Measurements from ENCODE around the gene ST6GALNAC1.
"Not testable (repeated sequence)": the region's sequence is repeated elsewhere in the genome, so short reads cannot be mapped to it uniquely, and the experiment has no call there.

Gene ST6GALNAC1

GRCh38 chr17:76611080-76611749 is 32.3 kb downstream of the ST6GALNAC1 start:
- DNase-seq: not testable (repeated sequence)

DNA sequence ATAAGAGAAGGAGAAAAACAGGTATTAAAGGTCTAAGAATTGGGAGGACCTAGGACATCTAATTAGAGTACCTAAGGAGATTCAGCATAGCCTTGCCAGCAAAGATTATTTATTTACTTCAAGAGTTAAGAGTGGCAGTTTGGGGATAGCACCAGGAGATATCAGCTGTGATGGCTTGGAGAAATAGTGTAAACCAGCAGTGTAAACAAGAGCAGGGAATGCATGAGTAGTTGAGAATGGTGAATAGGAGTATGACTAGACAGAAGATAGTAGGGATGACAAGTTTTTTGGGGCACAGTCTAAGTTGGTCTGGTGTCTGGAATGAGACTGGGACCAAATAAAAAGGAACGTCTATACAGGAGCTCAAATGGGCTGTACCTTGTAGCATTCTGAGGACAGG is 36.9 kb downstream of the ST6GALNAC1 start:
- not testable (repeated sequence) for DNase-seq

DNA sequence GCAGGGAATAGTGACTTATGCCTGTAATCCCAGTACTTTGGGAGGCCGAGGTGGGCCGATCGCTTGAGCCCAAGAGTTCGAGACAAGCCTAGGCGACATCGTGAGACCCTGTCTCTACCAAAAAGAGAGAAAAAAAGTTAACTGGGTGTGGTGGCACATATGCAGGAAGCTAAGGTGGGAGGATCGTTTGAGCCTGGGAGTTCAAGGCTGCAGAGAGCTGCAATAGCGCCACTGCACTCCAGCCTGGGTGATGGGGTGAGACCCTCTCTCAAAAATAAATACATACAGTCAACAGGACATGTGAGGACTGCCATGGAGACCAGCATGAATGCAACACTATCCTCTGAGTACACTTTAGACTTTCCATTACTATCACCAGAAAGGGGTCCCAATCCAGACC is 42.5 kb downstream of the ST6GALNAC1 start:
- no peak for DNase-seq

DNA sequence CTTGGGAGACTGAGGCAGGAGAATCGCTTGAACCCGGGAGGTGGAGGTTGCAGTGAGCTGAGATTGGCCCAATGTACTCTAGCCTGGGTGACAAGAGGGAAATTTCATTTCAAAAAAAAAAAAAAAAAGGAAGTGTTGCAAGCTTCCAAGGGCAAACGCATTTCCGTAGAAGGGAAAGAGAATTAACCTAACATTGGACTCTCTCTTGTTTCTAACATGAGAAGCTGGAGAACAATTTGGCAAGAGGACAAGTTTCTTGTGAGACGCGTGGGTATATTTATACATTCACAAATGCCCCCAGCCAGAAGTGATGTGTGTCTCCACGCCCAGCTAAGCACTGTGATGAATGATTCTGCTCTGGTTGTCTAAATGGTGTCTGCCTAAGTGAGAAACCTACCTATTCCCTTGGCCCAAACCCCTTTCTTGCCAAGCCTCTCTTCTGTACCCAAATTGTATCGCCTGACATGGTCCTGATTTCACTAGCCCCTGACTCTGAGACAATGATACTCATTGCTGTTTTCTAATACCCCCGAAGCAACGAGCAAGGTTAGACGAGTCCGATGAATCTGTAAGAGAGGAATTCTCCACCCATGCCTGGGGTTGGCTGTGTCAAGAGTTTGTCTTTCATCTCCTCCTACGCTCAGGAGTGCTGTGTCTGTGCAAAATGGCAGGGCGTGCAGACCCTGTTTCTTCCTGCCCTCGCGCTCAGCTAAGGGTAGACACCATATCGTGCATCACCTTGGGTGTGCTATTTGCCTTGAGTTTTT is 43.7 kb downstream of the ST6GALNAC1 start:
- no peak for DNase-seq

DNA sequence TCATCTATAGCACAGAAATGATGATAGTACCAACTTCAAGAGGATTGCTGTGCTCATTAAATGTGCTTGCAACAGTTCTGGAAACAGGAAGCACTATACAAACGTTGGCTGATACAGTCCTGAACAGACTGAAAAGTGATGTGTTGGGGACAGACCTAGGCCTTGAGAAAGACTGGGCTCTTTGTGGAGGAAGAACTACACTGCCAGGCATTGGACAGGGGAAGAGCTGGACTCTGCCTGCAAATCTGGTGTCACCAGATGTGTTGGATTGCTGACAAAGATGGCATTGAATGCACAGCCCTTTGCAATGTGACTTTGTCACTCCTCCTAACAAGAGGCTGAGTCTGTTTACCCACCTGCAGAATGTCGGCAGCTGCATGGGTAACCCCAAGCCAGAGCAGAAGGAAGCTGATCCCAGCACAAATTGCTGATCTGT is 45.5 kb downstream of the ST6GALNAC1 start:
- DNase-seq: no peak

GRCh38 chr17:76597156-76598003 is 46.2 kb downstream of the ST6GALNAC1 start:
- no peak for DNase-seq

- no peak for DNase-seq
Measured at GRCh38 chr17:76594690-76595089, 48.9 kb downstream of the ST6GALNAC1 start.

DNA sequence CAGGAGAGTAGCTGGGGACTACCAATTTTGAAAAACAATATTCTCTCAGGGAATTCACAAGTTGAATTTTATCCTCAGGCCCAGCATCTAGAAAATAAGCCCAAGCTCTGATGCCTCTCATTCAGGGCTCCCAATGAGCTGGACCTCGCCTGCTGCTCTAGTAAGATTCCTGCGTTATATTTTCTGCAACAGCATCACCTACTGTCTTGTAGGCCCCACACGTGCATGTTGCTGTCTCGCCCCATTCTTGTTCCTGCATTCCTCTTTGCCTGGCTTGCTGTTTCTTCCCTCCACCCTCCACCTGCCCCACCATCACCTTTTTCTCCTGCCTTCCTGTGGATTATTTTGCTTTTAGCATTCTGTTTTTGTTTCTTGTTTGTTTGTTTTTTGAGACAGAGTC is 49.6 kb downstream of the ST6GALNAC1 start:
- DNase-seq: no peak

DNA sequence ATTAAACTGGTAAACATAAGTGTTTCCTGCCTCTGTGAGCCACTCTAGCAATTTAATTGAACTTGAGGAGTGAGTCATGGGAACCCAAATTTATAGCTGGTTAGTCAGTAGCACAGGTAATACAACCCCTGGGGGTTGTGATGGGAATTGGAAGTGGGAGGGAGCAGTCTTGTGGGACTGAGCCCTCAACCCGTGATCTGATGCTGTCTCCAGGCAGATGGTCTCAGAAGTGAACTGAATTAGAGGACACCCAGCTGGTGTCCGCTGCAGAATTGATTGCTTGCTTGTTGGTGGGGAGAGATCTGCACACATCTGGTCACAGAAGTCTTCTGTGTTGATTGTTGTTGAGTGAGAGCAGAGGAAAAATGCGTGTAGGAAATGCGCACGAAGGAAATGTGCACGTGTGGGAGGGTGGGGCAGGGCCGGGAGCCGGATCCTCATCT is 50.2 kb downstream of the ST6GALNAC1 start:
- DNase-seq: no peak

GRCh38 chr17:76588182-76588581 is 55.4 kb downstream of the ST6GALNAC1 start:
- DNase-seq: no peak

DNA sequence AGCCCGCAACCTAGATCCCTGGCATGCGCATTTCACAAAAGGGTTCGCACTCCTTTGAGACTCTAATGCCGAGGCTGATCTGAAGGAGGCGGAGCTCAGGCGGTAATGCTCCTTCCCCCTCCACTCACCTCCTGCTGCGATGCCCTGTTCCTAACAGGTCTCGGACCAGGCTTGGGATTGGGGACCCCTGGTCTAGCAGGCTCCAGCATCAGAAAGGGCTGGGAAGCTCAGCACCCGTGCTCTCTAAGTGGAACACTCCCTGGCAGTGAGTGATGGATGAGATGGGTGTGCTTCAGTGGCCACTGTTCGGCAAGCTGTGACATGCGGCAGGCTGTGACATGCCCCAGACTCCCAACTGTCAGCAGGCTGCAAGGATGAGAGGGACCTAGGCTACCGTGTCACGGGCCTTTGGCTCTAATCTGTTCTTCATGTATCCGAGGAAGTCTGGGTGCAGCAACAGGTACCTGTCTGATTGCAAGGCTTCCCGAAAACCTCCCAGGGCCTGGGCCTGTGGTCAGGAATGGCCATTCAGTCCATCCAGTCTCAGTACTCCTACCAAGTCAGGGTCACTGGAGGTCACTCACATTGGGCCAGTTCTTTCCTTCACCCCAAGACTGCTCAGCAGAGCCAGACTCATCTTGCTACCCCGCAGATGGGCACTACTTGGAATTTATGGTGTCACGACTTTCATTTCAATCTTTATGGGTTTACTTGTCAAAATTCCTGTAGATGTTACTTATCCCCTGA is 56.6 kb downstream of the ST6GALNAC1 start:
- DNase-seq: no peak

DNA sequence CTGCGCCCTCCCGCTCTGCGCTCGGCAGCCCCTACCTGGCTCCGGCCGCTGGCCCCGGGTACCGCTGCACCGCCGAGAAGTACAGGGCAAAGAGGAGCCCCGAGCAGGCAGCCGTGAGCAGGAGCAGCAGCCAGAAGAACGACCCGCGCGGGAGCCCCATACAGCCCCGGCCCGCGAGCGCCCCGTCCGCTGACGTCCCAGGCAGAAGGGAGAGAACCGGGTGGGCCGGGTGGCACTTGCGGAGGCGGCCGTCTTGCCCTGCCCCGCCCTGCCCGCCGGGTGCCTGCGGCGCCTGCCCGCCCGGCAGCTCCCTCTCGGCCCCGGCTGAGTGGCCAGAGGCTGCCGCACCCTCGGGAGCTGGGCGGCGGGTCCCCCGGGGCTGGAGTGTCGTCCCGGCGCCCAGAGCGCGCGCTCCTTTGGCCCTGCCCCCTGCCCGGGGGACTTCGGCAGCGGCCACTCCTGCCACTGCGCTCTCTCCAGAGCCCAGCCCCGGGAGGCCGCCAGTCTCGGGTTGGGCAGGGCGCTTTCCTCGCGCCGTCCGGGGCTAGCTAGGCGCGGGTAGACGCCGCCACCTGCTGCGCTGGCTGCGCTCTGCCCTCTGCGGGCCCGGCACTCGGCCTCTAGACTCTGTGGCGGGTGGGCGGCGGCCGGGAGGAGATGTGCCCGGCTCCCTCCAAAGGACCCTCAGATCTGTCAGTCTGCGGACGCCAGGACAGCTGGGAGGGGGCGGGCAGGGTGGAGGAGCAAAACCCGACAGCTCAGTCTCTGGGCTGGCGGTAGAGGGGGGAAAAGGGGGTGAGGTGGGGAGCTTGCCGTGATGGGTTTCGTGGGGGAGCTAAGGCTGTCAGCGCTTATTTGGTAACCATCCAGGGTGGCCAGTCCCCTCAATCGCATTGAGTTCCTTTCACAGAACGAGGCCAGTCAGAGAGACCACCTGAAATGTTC is 57.6 kb downstream of the ST6GALNAC1 start, which contains the start of gene ST6GALNAC2:
Gene ST6GALNAC2 (minus strand): TSS at position 212 of the 945 bp plus-strand sequence. CDS start 52 bp downstream, at position 160.
- DNase-seq: peak; percentile 42

- no peak for DNase-seq
Measured at GRCh38 chr17:76585033-76585648, 58.4 kb downstream of the ST6GALNAC1 start.

- no peak for DNase-seq
Measured at GRCh38 chr17:76584427-76585032, 59.0 kb downstream of the ST6GALNAC1 start.

DNA sequence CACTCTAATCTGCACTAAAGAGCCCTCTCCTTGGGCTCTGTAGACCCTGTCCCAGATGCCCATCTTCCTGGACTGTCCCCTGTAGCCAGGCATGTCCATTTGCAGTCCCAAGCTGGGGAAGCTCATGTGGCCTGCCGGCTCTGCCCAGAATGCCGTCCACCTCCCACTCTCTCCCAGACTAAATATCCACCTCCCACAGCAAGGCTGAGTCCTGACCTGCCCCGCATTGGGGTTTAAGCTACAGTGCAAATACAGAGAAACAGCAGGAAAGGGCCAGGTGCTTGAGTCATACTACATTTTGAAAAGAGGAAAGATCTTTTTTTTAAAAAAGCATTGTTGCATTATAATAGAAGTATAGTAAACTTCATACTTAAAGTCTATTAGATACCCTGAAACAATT is 60.9 kb downstream of the ST6GALNAC1 start:
- no peak for DNase-seq

DNA sequence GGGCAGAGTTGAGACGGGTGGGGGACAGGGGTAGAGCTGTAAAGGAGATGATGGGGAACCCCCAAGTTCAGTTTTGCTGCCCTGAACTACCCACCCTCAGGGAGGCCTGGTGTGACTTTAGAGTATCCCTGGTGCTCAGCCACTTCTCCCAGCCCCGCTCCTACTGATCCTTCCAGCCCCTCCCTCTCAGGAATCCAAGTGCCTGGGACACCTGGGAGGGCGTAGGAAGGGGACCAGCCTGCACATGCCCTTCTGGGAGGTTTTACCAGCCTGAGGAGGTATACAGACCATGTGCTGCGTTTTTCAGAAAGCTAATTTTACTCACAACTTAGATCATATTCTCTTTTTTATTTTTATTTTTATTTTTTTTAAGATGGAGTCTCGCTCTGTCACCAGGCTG is 62.0 kb downstream of the ST6GALNAC1 start:
- no peak for DNase-seq

DNA sequence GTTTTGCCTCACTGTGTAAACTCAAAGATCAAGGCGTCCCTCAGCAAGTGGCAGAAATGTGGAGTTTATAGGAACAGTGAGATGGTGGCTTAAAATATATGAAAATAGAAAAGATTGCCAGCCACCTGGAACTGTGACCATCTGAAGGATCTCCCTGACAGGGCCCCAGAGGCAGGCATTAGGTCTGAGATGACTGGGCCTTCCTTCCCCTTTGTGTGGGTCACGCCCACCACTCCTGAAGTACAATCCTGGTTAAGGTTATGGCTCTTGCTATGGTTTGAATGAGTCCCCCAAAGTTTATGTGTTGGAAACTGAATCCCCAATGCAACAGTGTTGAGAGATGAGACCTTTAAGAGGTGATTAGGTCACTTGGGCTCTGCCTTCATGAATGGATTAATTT is 64.3 kb downstream of the ST6GALNAC1 start:
- no peak for DNase-seq

DNA sequence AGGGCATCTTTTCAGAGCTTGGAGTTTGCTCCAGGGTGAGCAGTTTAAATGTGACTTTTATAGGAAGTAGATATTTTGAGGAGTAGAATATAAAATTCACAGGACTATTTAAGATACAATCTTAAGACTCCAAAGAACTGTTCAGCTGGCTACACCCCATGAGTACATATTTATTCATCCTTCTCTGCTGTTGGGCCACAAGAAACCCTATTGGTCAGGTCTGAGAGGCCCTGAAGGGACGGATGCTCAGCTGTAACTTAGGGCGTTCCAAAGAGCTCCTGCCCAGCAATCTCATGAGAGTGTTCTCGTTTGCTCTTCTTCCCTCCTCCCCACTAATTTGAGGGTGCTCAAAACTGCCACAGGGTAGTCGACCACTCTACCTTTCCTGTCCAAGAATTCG is 65.2 kb downstream of the ST6GALNAC1 start:
- DNase-seq: no peak

DNA sequence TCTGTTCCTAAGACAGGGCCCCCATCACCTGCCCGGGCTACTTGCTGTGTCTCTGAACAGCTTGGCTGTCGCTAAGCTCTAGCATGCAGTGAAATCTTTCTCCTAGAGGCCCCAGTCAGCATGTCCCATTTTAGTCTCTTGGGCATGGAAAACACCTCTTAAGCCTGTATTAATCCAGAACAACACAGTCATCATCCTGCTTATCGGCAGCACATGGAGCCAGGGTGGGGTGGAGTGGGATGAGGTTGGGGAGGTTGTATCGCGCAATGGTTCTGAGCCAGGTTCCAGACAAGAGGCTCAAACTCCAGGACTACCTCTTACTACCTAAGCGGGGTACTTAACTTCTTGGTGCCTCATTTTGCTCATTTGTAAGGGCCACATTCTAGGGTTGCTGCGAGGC is 65.7 kb downstream of the ST6GALNAC1 start:
- DNase-seq: no peak

DNA sequence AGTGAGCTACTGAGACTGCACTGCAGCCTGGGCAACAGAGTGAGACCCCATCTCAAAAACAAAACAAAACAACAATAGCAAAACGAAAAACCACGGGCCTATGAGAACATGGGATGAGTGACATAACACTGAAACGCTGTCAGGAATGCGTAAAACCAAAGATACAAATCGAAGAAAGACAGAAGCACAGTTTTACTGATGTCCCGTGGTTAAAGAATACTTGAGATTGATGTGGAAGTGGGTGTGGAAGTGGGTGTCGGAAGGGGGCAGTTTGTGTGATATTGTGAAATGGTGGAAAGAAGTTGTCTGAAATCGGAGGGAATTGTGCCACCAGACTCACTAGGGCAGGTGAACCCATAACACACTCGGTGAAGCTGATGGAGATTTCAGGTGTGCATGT is 67.4 kb downstream of the ST6GALNAC1 start:
- DNase-seq: no peak

Data from activated CD4-positive, alpha-beta T cell treated with anti-CD3 and anti-CD28 coated beads, Interleukin-2, Interleukin-6, amounts not matched to agents 100 ng/mL and 50 ng/mL, durations not matched to agents 16 hours and 8 hours (primary cell).